ENCODE results near the gene TRAPPC5. TPM values are rescaled to one million over a fixed set of nuclear protein-coding genes. Genes with fewer than 3 reads are reported as not detected.

The TRAPPC5 gene
- total RNA-seq, 1 donor from 2014 or later = 88.8 TPM

DNA sequence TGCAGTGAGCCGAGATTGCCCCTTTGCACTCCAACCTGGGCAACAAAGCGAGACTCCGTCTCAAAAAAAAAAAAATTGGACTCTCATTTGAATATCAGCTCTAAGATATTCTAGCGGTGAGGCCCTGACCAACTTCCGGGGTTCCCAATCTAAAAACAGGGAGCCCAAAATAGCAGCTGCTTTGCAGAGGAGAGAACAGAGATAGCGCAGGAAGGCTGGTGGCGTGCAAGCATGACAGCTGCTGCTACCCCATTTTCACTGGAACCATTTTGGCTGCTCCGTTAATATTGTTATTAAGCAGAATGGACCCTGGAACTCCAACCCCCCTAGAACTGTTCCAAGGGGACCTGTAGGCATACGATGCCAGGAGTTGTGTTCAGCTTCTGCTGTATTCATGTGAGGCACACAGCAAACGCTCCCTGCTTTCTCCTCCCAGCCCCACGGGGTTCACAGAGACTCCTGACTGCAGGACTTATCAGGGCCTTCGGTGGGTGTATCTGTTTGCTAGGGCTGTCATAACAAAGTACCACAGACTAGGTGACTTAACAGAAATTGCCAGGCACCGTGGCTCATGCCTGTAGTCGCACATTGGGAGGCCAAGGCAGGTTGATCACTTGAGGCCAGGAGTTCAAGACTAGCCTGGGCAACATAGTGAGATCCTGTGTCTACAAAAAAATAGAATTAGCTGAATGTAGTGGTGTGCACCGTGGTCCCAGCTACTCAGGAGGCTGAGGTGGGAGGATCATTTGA is 32.2 kb upstream of the TRAPPC5 start:
- no peak for DNase-seq (ENCODE audit: low spot score, unreplicated experiment)
- Mint-ChIP-seq H3K4me3 (ENCODE audit: low read depth) (no peak overlapping the region), H3K27ac (peak overlapping the region; percentile 64), H3K4me1 (ENCODE audit: low read depth) (peaks cover 6% of the 10 kb centered on the region), H3K9me3 (ENCODE audit: low read depth) (no peaks in the 10 kb centered on the region), H3K36me3 (ENCODE audit: insufficient read depth) (peaks cover 3% of the 10 kb centered on the region), H3K27me3 (peaks cover 14% of the 10 kb centered on the region)
- no peak for TF ChIP-seq CTCF (IDR thresholded peaks at IDR 0.05; ENCODE audit: unreplicated experiment)

DNA sequence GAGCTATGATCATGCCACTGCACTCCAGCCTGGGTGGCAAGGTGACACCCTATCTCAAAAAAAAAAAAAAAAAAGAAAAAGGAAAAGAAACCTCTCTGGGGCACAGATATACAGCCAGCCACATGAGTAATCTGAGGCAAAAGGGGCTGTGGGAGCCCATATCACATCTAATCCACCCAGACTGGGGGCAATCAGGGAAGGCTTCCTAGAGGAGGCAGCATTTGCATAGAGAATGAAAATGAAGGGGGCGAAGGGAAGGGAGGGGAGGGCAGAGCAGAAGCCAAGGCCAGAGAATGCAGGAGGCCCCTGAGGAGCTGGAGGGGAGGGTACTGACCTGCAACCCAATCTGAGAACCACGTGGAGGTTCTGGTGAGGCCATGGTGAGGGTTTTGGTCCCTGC is 30.5 kb upstream of the TRAPPC5 start:
- no peak for TF ChIP-seq CTCF (IDR thresholded peaks at IDR 0.05; ENCODE audit: unreplicated experiment)
- H3K36me3 Mint-ChIP-seq (ENCODE audit: insufficient read depth) = peaks cover 3% of the 10 kb centered on the region

GRCh38 chr19:7652061-7652641 is 28.5 kb upstream of the TRAPPC5 start:
- peaks cover 6% of the 10 kb centered on the region for H3K4me1 Mint-ChIP-seq (ENCODE audit: low read depth)
- TF ChIP-seq CTCF (IDR thresholded peaks at IDR 0.05; ENCODE audit: unreplicated experiment) = peak; percentile 99
- no peaks in the 10 kb centered on the region for H3K9me3 Mint-ChIP-seq (ENCODE audit: low read depth)
- peaks cover 30% of the 10 kb centered on the region for H3K27me3 Mint-ChIP-seq
- H3K4me3 Mint-ChIP-seq (ENCODE audit: low read depth) = peak overlapping the region; percentile 59
- H3K27ac Mint-ChIP-seq = peak overlapping the region; percentile 82
- DNase-seq (ENCODE audit: low spot score, unreplicated experiment) = peak; percentile 90
- no peaks in the 10 kb centered on the region for H3K36me3 Mint-ChIP-seq (ENCODE audit: insufficient read depth)

More for the DNA sequence above, 30.5 kb upstream of the TRAPPC5 start:
- H3K27ac Mint-ChIP-seq = no peak overlapping the region
- peaks cover 6% of the 10 kb centered on the region for H3K4me1 Mint-ChIP-seq (ENCODE audit: low read depth)
- peaks cover 22% of the 10 kb centered on the region for H3K27me3 Mint-ChIP-seq
- DNase-seq (ENCODE audit: low spot score, unreplicated experiment) = no peak
- no peak overlapping the region for H3K4me3 Mint-ChIP-seq (ENCODE audit: low read depth)
- H3K9me3 Mint-ChIP-seq (ENCODE audit: low read depth) = no peaks in the 10 kb centered on the region

- H3K4me3 Mint-ChIP-seq (ENCODE audit: low read depth) = no peak overlapping the region
- H3K27me3 Mint-ChIP-seq = peaks cover 41% of the 10 kb centered on the region
- H3K9me3 Mint-ChIP-seq (ENCODE audit: low read depth) = no peaks in the 10 kb centered on the region
- TF ChIP-seq CTCF (IDR thresholded peaks at IDR 0.05; ENCODE audit: unreplicated experiment) = no peak
- peaks cover 6% of the 10 kb centered on the region for H3K4me1 Mint-ChIP-seq (ENCODE audit: low read depth)
- no peak overlapping the region for H3K27ac Mint-ChIP-seq
- no peak for DNase-seq (ENCODE audit: low spot score, unreplicated experiment)
- no peaks in the 10 kb centered on the region for H3K36me3 Mint-ChIP-seq (ENCODE audit: insufficient read depth)
Measured at GRCh38 chr19:7654401-7654800, 26.2 kb upstream of the TRAPPC5 start.

- Mint-ChIP-seq H3K27me3 (peaks cover 43% of the 10 kb centered on the region), H3K4me1 (ENCODE audit: low read depth) (peaks cover 6% of the 10 kb centered on the region)
Measured at GRCh38 chr19:7655581-7655980, 25.1 kb upstream of the TRAPPC5 start.

More at GRCh38 chr19:7655581-7655980, 25.1 kb upstream of the TRAPPC5 start:
- H3K36me3 Mint-ChIP-seq (ENCODE audit: insufficient read depth) = no peaks in the 10 kb centered on the region
- no peaks in the 10 kb centered on the region for H3K9me3 Mint-ChIP-seq (ENCODE audit: low read depth)
- DNase-seq (ENCODE audit: low spot score, unreplicated experiment) = no peak
- H3K27ac Mint-ChIP-seq = no peak overlapping the region
- TF ChIP-seq CTCF (IDR thresholded peaks at IDR 0.05; ENCODE audit: unreplicated experiment) = no peak
- H3K4me3 Mint-ChIP-seq (ENCODE audit: low read depth) = no peak overlapping the region
